Endometrial microvascular endothelial cells (primary cell): Measurements from ENCODE around the gene TLR7. TPM values are rescaled to one million over a fixed set of nuclear protein-coding genes. Genes with fewer than 3 reads are reported as not detected.

Experiments used
- in situ Hi-C: cut with HindIII; loops from 2 replicates; pipeline ENCODE4 v1.10.0; 2017; ENCODE audit warnings: low sequenced_read_pairs, low pct_unique_long_range_greater_than_20kb; ENCODE audit errors: inconsistent ontology term
- total RNA-seq: library from RNA; depleted of rRNA; stranded (reverse); fragments of >200 nt; gene quantifications from one replicate; pipeline ENCODE4 v1.2.3, GENCODE V29; 2015; ENCODE audit errors: inconsistent ontology term

The TLR7 gene
- total RNA-seq, 1 donor from 2014 or later = not detected

DNA sequence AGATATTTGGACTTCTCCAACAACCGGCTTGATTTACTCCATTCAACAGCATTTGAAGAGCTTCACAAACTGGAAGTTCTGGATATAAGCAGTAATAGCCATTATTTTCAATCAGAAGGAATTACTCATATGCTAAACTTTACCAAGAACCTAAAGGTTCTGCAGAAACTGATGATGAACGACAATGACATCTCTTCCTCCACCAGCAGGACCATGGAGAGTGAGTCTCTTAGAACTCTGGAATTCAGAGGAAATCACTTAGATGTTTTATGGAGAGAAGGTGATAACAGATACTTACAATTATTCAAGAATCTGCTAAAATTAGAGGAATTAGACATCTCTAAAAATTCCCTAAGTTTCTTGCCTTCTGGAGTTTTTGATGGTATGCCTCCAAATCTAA is 20.3 kb downstream of the TLR7 start:
- in situ Hi-C loops = no loop called here

- in situ Hi-C loops = no loop called here
Observed at GRCh38 chrX:12887767-12888166, 20.9 kb downstream of the TLR7 start.

DNA sequence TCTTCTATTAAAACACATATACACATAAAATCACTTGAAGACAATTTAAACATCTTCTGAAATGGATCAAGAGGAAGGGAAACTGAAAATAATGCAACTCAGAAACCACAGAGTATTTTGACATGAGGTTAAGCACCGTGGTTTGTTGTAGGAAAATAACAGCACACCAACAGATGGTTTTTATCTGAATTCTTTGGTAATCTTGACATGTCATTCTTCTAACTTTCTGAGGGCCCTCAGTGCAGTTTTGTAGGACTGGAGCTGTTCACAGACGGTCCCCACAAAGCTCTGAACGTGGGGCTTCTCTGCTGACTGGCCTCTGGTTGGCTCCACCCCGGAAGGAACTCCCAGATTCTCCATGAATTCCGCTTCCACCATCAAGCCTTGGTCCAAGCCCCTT is 23.6 kb downstream of the TLR7 start:
- in situ Hi-C loops = no loop called here

DNA sequence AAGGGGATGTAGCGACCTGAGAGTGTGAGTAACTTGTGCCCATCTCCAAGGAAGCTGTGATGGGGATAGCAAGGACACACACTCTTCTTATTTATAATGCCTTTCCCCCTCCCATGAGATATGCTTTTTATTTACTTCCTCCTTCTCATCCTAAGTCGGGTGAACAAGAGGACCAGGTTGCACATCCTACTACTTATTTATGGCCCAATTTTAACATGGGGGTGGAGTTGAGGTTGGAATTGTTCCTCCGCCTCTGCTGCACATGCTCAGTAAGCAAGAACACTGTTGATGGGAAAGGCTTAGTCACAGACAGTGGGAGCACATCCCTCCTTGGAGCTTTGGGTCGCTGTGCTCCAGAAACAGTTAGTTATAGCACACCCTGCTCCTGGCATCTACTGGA is 24.3 kb downstream of the TLR7 start:
- in situ Hi-C loops = no loop called here

DNA sequence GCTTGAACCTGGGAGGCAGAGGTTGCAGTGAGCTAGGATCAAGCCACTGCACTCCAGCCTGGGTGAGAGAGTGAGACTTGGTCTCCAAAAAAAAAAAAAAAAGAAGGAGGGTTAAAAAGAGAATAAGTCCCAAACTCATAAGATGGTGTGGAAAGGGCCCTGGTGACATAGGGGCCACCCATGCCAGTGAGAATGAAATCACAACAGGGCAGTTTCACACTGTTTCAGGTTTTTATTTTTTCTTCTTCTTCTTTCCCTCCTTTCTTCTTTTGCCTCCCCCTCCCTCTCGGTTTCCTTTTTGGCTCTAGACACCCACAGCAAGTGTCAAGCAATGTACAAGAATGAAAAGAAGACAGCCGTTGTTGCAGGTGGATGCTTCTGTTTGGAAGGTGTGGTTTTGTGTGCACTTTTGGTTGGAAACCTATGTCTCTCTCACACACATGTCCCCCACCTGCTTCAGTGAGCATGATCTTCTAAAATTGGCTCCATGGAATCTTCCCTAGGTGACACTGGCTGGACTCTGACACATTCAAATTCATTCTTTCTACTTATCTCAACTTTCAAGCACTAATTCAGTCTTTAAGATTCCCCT is 25.1 kb downstream of the TLR7 start:
- in situ Hi-C loops = no loop called here

GRCh38 chrX:12892716-12893115 is 25.8 kb downstream of the TLR7 start:
- in situ Hi-C loops = no loop called here

GRCh38 chrX:12894074-12895030 is 27.5 kb downstream of the TLR7 start:
- in situ Hi-C loops = no loop called here

- in situ Hi-C loops = no loop called here
Observed at GRCh38 chrX:12895866-12896265, 29.0 kb downstream of the TLR7 start.

- in situ Hi-C loops = no loop called here
Observed at GRCh38 chrX:12896935-12897334, 30.1 kb downstream of the TLR7 start.

DNA sequence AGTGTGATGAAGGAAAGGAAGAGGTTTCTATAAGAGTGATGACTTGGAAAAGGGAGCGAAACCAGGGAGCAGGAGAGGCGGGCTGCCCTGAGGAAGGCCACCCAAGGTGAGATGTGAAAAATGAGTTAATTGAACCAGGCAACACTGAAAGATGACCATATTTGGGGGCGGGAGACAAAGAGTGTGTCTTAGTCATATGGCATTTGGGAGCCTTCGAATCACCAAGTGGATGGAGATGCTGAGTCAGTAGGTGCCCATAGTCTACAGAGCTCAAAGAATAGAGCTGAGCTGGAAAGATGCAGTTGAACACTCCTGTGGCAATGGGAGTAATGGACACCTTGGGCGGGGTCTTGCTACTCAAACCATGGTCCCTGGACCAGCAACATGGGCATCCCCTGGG is 31.2 kb downstream of the TLR7 start:
- in situ Hi-C loops = no loop called here

GRCh38 chrX:12899506-12899905 is 32.6 kb downstream of the TLR7 start:
- in situ Hi-C loops = no loop called here

- in situ Hi-C loops = no loop called here
Observed at GRCh38 chrX:12901486-12901885, 34.6 kb downstream of the TLR7 start.

DNA sequence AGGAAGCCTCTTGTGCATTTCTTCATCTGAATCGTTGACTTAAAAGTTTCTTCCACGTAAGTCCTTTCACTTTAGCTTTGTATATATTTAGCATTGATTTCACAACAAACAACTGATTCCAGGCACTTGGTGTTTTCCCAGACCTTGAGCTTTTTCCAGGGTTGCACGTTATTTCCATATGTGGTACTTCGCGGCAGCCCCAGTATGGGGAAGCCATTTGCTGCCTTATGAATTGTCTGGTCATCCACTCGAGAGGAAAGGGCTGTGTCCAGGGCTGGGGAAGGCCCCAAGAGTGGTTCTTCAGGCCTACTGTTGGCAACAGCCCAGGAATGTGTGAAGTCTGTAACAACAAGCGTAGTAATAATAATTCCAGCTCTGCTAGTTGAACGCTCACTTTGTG is 36.8 kb downstream of the TLR7 start:
- in situ Hi-C loops = no loop called here

DNA sequence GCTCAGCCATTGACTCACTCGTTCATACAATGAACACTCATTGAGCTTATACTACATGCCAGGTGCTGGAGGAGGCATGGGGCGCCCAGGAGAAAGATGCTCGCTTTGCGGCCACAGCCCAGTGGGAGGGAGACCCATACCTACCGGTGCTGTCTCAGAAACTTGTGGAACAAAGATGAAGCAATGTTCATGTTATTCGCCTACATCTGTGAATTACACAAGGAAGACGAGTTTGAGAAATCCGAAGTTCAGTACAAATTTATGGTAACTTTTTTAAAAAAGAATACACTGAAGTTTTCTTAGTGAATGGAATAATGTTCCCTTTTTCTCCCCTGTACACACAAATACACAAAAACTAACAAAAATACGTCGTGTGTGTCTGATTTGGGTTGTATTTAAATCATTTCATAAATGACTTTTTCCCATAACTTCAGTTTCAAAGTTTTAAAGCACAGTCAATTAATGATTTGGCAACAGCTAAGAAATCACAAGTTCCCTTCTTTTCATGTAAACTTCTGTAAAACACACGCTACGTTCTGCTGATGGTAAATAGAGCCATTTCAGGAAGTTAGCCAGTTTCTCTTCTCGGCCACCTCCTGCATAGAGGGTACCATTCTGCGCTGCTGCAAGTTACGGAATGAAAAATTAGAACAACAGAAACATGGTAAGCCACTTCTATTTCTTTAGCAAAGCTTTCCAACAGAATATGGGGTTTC is 39.3 kb downstream of the TLR7 start, which contains the start of gene TLR8:
TSS of gene TLR8 (plus strand) at position 575 of the 716 bp plus-strand sequence. CDS start at position 662, 87 bp downstream.
- in situ Hi-C loops = no loop called here

- in situ Hi-C loops = no loop called here
Observed at GRCh38 chrX:12910423-12911121, 43.7 kb downstream of the TLR7 start.

- in situ Hi-C loops = no loop called here
Observed at GRCh38 chrX:12911122-12911470, 44.2 kb downstream of the TLR7 start.

- in situ Hi-C loops = no loop called here
Observed at GRCh38 chrX:12912791-12913482, 46.1 kb downstream of the TLR7 start.

GRCh38 chrX:12917753-12918152 is 50.9 kb downstream of the TLR7 start:
- in situ Hi-C loops = no loop called here

- in situ Hi-C loops = no loop called here
Observed at GRCh38 chrX:12919051-12919450, 52.2 kb downstream of the TLR7 start.
